ENCODE results near the gene SON.

Gene SON

GRCh38 chr21:33522953-33523349 lies 19.9 kb upstream of the SON start:
- H3K36me3 Mint-ChIP-seq (ENCODE audit: low read depth), result peaks cover 44% of the 10 kb centered on the region
- no peak overlapping the region for H3K27ac Mint-ChIP-seq
- no peaks in the 10 kb centered on the region for H3K9me3 Mint-ChIP-seq
- no peak overlapping the region for H3K4me3 Mint-ChIP-seq
- H3K4me1 Mint-ChIP-seq, result no peaks in the 10 kb centered on the region
- H3K27me3 Mint-ChIP-seq (ENCODE audit: low read depth), result no peaks in the 10 kb centered on the region
- TF ChIP-seq CTCF (IDR thresholded peaks at IDR 0.05; ENCODE audit: unreplicated experiment in 3 of 3), result no peak

GRCh38 chr21:33531007-33531406 lies 11.8 kb upstream of the SON start:
- Mint-ChIP-seq H3K27ac (no peak overlapping the region), H3K36me3 (ENCODE audit: low read depth) (peaks cover 74% of the 10 kb centered on the region), H3K9me3 (no peaks in the 10 kb centered on the region), H3K4me3 (no peak overlapping the region), H3K4me1 (no peaks in the 10 kb centered on the region), H3K27me3 (ENCODE audit: low read depth) (no peaks in the 10 kb centered on the region)
- no peak for TF ChIP-seq CTCF (IDR thresholded peaks at IDR 0.05; ENCODE audit: unreplicated experiment in 3 of 3)

- Mint-ChIP-seq H3K4me3 (peak overlapping the region in 2 of 3 experiments; percentile 12 to 26), H3K9me3 (no peaks in the 10 kb centered on the region), H3K36me3 (ENCODE audit: low read depth) (peaks cover 52% of the 10 kb centered on the region), H3K27me3 (ENCODE audit: low read depth) (no peaks in the 10 kb centered on the region), H3K27ac (no peak overlapping the region), H3K4me1 (peaks cover 8% of the 10 kb centered on the region)
- TF ChIP-seq CTCF (IDR thresholded peaks at IDR 0.05; ENCODE audit: unreplicated experiment in 3 of 3), result no peak
These were observed 5.6 kb upstream of the SON start for GRCh38 chr21:33537212-33537611.

- peaks cover 40% of the 10 kb centered on the region for H3K36me3 Mint-ChIP-seq (ENCODE audit: low read depth)
- no peak overlapping the region for H3K27ac Mint-ChIP-seq
- no peaks in the 10 kb centered on the region for H3K9me3 Mint-ChIP-seq
- no peak for TF ChIP-seq CTCF (IDR thresholded peaks at IDR 0.05; ENCODE audit: unreplicated experiment in 3 of 3)
- H3K4me3 Mint-ChIP-seq, result peak overlapping the region in 2 of 3 experiments; percentile 65 to 82
- H3K4me1 Mint-ChIP-seq, result peaks cover 16% of the 10 kb centered on the region
- no peaks in the 10 kb centered on the region for H3K27me3 Mint-ChIP-seq (ENCODE audit: low read depth)
These were observed 3.2 kb upstream of the SON start for GRCh38 chr21:33539616-33540015.

- Mint-ChIP-seq H3K9me3 (no peaks in the 10 kb centered on the region), H3K27ac (peak overlapping the region; percentile 60 to 100 (median 99)), H3K36me3 (ENCODE audit: low read depth) (peaks cover 34% of the 10 kb centered on the region), H3K4me1 (peaks cover 27% of the 10 kb centered on the region), H3K27me3 (ENCODE audit: low read depth) (no peaks in the 10 kb centered on the region), H3K4me3 (peak overlapping the region; percentile 82 to 95 (median 82))
- no peak for TF ChIP-seq CTCF (IDR thresholded peaks at IDR 0.05; ENCODE audit: unreplicated experiment in 3 of 3)
These were observed 2.1 kb upstream of the SON start for GRCh38 chr21:33540711-33541104.

GRCh38 chr21:33541105-33541711 lies 1.6 kb upstream of the SON start:
- peak overlapping the region; percentile 93 to 95 (median 95) for H3K4me3 Mint-ChIP-seq
- H3K36me3 Mint-ChIP-seq (ENCODE audit: low read depth), result peaks cover 34% of the 10 kb centered on the region
- TF ChIP-seq CTCF (IDR thresholded peaks at IDR 0.05; ENCODE audit: unreplicated experiment in 3 of 3), result no peak
- H3K27me3 Mint-ChIP-seq (ENCODE audit: low read depth), result no peaks in the 10 kb centered on the region
- H3K4me1 Mint-ChIP-seq, result peaks cover 32% of the 10 kb centered on the region
- no peaks in the 10 kb centered on the region for H3K9me3 Mint-ChIP-seq
- peak overlapping the region; percentile 99 to 100 (median 100) for H3K27ac Mint-ChIP-seq

Measured in nephron (organoid).